ENCODE data around the gene CD27. TPM values are rescaled to one million over a fixed set of nuclear protein-coding genes. Genes with fewer than 3 reads are reported as not detected.
A peak's percentile ranks its signal among the peaks of the same experiment; 100 is the strongest.
"Not testable (repeated sequence)": the region's sequence is repeated elsewhere in the genome, so short reads cannot be mapped to it uniquely, and the experiment has no call there.

The CD27 gene
- total RNA-seq, 1 donor = under 0.01 TPM

DNA sequence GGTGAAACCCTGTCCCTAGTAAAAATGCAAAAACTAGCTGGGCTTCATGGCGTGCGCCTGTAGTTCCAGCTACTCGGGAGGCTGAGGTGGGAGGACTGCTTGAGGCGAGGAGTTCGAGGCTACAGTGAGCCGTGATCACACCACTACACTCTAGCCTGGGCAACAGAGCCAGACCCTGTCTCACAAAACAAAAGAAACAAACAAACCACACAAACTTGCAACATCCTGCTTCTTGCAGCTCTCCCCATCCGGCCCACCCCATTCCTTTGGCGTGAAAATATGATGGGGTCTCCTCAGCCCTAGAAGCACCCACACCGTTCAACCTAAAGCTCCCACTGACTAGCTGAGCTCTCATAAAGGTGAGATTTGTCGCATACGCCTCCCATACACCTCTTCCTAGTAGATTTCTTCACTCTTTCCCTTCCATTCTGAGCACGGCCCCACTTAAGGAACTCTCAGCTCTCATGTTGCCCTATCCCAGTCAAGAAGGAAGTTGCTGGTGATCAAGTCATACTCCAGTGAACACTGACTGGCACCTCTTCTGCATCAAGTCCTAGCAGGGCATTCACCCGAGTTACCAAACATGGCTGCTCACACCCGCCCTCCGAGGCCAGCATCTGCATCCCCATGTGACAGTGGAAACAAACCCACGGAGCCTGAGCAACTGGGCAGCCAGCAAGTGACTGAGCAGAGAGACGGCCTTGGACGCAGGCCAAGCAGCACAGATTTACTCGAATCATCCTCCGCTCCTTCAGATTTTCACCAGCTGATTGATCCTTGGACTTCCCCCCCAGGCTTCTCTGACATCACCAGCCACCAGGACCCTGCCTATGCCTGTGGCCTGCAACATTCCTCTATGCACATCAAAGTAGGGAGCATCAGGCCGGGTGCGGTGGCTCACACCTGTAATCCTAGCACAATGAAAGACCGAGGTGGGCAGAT is 18.9 kb upstream of the CD27 start:
- no peak for TF ChIP-seq CTCF (IDR thresholded peaks at IDR 0.05; ENCODE audit: insufficient read depth, low read depth, low read length)
- DNase-seq (ENCODE audit: low read depth) = no peak
- H3K4me3 ChIP-seq (ENCODE audit: low read depth, low read length) = no peak overlapping the region

DNA sequence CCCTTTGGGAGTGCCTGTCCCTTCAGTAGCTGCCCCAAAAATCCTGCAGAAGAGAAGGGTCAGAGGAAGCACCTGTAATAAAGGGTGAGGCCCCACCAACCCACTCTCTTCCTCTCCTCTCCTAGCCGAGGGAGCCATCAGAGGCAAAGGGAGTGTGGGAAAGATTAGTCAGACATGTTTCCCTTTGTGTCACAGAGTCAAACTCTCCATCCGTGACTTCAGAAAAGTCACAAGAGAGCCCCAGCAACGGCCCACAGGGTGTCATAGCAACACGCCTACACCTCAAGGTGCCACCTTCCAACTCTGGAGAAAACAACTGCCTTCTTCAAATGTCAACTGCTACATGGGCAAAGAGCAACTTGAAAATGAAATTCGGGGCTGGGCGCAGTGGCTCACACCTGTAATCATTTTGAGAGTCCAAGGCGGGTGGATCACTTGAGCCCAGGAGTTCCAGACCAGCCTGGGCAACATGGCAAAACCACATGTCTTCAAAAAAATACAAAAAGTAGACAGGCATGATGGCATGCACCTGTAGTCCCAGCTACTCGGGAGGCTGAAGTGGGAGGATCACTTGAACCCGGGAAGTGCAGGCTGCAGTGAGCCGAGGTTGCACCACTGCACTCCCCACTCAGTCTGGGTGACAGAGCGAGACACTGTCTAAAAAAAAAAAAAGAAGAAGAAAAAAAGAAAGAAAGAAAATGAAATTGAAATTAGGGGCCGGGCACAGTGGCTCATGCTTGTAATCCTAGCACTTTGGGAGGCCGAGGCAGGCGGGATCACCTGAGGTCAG is 17.7 kb upstream of the CD27 start:
- TF ChIP-seq CTCF (IDR thresholded peaks at IDR 0.05; ENCODE audit: insufficient read depth, low read depth, low read length) = no peak
- no peak for DNase-seq (ENCODE audit: low read depth)
- H3K4me3 ChIP-seq (ENCODE audit: low read depth, low read length) = no peak overlapping the region

DNA sequence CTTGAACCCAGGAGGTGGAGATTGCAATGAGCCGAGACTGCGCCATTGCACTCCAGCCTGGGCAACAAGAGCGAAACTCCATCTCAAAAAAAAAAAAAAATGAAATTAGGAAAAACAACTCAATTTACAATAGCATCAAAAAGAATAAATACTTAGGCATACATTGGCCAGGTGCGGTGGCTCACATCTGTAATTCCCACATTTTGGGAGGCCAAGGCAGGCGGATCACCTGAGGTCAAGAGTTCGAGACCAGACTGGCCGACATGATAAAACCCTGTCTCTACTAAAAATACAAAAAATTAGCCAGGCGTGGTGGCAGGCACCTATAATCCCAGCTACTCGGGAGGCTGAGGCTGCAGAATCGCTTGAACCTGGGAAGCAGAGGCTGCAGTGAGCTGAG is 17.0 kb upstream of the CD27 start:
- DNase-seq (ENCODE audit: low read depth); H3K4me3 ChIP-seq (ENCODE audit: low read depth, low read length): not testable (repeated sequence)

GRCh38 chr12:6428326-6428725 is 16.4 kb upstream of the CD27 start:
- H3K4me3 ChIP-seq (ENCODE audit: low read depth, low read length) = no peak overlapping the region
- no peak for DNase-seq (ENCODE audit: low read depth)
- no peak for TF ChIP-seq CTCF (IDR thresholded peaks at IDR 0.05; ENCODE audit: insufficient read depth, low read depth, low read length)

DNA sequence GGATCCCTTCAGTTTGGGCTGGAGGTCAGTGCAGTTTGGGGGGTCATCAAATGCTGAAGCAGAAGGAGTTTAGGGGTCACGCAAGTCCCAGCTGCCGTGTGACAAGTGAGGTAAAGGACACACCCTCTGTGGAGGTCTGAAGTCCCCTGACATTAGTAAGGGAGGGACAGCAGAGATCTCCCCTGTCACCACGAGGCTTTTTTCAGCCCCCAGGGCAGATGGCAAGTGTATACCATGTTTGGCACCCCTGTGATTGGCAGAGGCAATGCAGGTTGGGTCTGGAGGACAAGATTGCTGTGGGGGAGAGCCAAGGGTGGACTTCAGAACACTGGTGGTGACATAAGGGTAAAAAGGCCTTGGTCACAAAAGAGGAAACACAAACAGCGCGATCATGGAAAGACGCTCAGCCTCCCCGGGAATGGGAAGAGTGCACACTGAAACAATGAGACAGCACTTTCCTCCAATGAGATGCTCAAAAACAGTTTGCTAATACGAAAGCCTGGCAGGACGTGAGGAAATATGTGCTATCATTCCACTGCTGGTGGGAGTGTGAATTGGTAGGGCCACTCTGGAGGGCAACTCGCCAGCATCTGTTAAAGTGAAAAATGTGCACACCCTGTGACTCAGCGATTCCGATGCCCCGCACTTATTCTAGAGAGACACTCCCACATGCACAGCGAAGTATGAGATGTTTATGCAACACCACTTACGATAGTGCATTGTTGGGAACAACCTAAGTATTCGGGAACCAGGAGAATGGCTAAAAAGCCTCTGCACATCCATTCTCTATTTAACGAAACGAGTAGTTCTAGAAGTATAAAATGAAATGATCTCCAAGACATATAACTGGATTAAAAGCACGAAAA is 14.4 kb upstream of the CD27 start:
- no peak for TF ChIP-seq CTCF (IDR thresholded peaks at IDR 0.05; ENCODE audit: insufficient read depth, low read depth, low read length)
- H3K4me3 ChIP-seq (ENCODE audit: low read depth, low read length) = peak overlapping the region; percentile 36
- peak; percentile 99 for DNase-seq (ENCODE audit: low read depth)

GRCh38 chr12:6432991-6433390 is 11.8 kb upstream of the CD27 start:
- no peak for DNase-seq (ENCODE audit: low read depth)
- no peak overlapping the region for H3K4me3 ChIP-seq (ENCODE audit: low read depth, low read length)
- no peak for TF ChIP-seq CTCF (IDR thresholded peaks at IDR 0.05; ENCODE audit: insufficient read depth, low read depth, low read length)

Measured in fibroblast of villous mesenchyme (primary cell).